Kidney (tissue), 14 donors: ENCODE data around the gene AASDH. TPM values are rescaled to one million over a fixed set of nuclear protein-coding genes. Genes with fewer than 3 reads are reported as not detected.

Experiments used
- DNase-seq, 5 donors: peaks; one replicate each; pipeline ENCODE4 v3.0.0-alpha.2; 2013 to 2020
- FAIRE-seq: peaks from 2 replicates; lab custom pipeline; 2012; peaks lifted over from hg19 to GRCh38; lab: Jason Lieb, UNC
- H3K27ac ChIP-seq, 2 donors: one replicate each; pipeline ENCODE4 v1.7.0; 2013; ENCODE audit warnings: low read depth in 2 of 2, low read length in 2 of 2, inconsistent platforms in 1 of 2
- H3K27me3 ChIP-seq: one replicate; pipeline ENCODE4 v1.7.1; 2013; ENCODE audit warnings: low read length, inconsistent platforms; ENCODE audit not compliant: control insufficient read depth, insufficient read depth
- H3K36me3 ChIP-seq, 3 donors: one replicate each; pipeline versions ENCODE4 v1.7.0 to v1.7.1; 2013; ENCODE audit warnings: low read length in 3 of 3, control low read depth in 1 of 3, inconsistent platforms in 1 of 3; ENCODE audit not compliant: insufficient read depth in 3 of 3, control insufficient read depth in 2 of 3
- H3K4me1 ChIP-seq, 3 donors: one replicate each; pipeline versions ENCODE4 v1.7.0 to v1.7.1; 2013; ENCODE audit warnings: low read length in 3 of 3, inconsistent platforms in 1 of 3, low read depth in 1 of 3; ENCODE audit not compliant: control insufficient read depth in 2 of 3, insufficient read depth in 2 of 3
- H3K4me3 ChIP-seq, 3 donors: one replicate each; pipeline versions ENCODE4 v1.7.0 to v1.8.1; 2013; ENCODE audit warnings: low read length in 3 of 3, control low read depth in 1 of 3, inconsistent platforms in 1 of 3
- H3K9ac ChIP-seq, 3 donors: one replicate each; pipeline versions ENCODE4 v1.7.0 to v1.7.1; 2013; ENCODE audit warnings: low read length in 3 of 3, control low read depth in 1 of 3, inconsistent platforms in 1 of 3
- H3K9me3 ChIP-seq, 3 donors: one replicate each; pipeline versions ENCODE4 v1.7.0 to v1.7.1; 2013; ENCODE audit warnings: low read length in 3 of 3, control low read depth in 1 of 3, inconsistent platforms in 1 of 3; ENCODE audit not compliant: control insufficient read depth in 2 of 3, insufficient read depth in 1 of 3
- CTCF ChIP-seq: IDR thresholded peaks from 3 replicates; pipeline ENCODE4 v1.5.1; 2012; ENCODE audit warnings: mild to moderate bottlenecking, moderate library complexity, borderline replicate concordance; ENCODE audit not compliant: insufficient read depth; ENCODE audit errors: extremely low read depth
- intact Hi-C: fragments of 100-400 bp; cut with DNase I; formaldehyde crosslinking; loops from one replicate; pipeline ENCODE4 v1.11.1; 2022
- polyA plus RNA-seq: library from polyadenylated mRNA; stranded (reverse); fragments of 350-450 nt; fragmentation: Illumina TruSeq; extraction: RNeasy Lipid Tissue Mini Kit (QIAGEN cat#74804); gene quantifications from one replicate; pipeline ENCODE4 v1.2.3, GENCODE V29; 2014; ENCODE audit warnings: low read depth, low replicate concordance; ENCODE audit not compliant: insufficient read depth
- total RNA-seq: library from RNA; stranded (reverse); fragmentation: NEBNext Ultra II Directional; extraction: Animal tissue kit (Norgen Biotek cat#: 25700); gene quantifications from one replicate; pipeline ENCODE4 v1.2.1, GENCODE V29; 2021
- donor health status: control.
- donor health status: control.
- donor health status: control.
- donor health status: control.
- donor health status: control.
- donor health status: DM: yes; HTN: yes; CAD: no.
- donor health status: Normal renal cell carcinoma (clear cell type).

Gene AASDH
- total and polyA plus RNA-seq, 2 donors from 2014 or later, result 6.0 to 16.7 TPM

DNA sequence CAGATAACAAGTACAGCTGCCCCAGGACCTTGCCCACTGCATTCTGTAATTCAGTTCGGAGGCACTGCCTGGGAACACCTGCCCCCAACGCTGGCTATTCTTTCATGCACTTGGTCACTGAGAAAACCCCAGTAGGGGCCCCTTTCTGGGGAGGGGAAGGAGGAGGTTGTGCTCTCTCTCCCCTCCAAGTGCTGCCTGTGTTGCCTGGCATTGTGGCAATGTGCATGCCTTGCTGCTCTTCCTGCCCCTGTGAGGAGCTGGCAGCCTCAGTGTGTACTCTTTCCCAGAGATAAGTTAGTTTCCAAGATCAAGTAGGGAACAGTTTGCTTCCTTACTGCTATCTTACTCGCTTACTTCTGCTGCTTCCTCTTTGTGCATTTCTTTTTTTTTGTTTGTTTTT is 90.8 kb downstream of the AASDH start:
- intact Hi-C loops, result no loop called here
- Histone ChIP-seq H3K4me3 (no peak overlapping the region), H3K9me3 (peaks cover 0 to 3% (median 0%) of the 10 kb centered on the region in 3 donors), H3K4me1 (peaks cover 0 to 3% (median 0%) of the 10 kb centered on the region in 3 donors), H3K9ac (no peak overlapping the region), H3K27ac (no peak overlapping the region), H3K27me3 (no peaks in the 10 kb centered on the region), H3K36me3 (no peaks in the 10 kb centered on the region)
- FAIRE-seq (no peak), DNase-seq (no peak)
- TF ChIP-seq CTCF, result no peak

DNA sequence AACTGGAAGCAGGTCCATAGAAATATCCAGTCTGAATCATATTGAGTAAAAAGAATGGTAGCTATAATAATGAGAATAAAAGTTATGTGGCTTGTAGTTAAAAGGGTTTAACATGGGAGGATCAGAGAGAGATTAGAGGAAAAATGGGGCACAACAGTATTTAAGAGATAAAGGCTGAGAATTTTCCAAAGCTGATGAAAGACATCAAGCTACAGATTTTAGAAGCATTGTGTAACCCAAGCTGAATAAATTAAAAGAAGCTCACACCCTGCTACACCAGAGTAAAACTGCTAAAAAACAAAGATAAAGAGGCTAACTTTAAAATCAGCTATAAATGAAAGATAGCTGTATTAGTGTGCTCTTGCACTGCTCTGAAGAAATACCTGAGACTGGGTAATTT is 94.2 kb downstream of the AASDH start:
- no peak overlapping the region for H3K4me3 ChIP-seq
- TF ChIP-seq CTCF, result no peak
- no peaks in the 10 kb centered on the region for H3K4me1 ChIP-seq
- H3K9ac ChIP-seq, result no peak overlapping the region
- H3K27ac ChIP-seq, result no peak overlapping the region
- no peaks in the 10 kb centered on the region for H3K27me3 ChIP-seq
- no peaks in the 10 kb centered on the region for H3K36me3 ChIP-seq
- no peak for DNase-seq
- intact Hi-C loops, result no loop called here
- FAIRE-seq, result no peak
- peaks cover 0 to 3% (median 0%) of the 10 kb centered on the region in 3 donors for H3K9me3 ChIP-seq

- FAIRE-seq (no peak), DNase-seq (no peak)
- intact Hi-C loops, result no loop called here
- Histone ChIP-seq H3K9ac (no peak overlapping the region), H3K36me3 (no peaks in the 10 kb centered on the region), H3K27me3 (no peaks in the 10 kb centered on the region), H3K27ac (no peak overlapping the region), H3K9me3 (peaks cover 0 to 3% (median 0%) of the 10 kb centered on the region in 3 donors), H3K4me3 (no peak overlapping the region), H3K4me1 (no peaks in the 10 kb centered on the region)
- no peak for TF ChIP-seq CTCF
Observed at GRCh38 chr4:56289934-56290333, 97.4 kb downstream of the AASDH start.

DNA sequence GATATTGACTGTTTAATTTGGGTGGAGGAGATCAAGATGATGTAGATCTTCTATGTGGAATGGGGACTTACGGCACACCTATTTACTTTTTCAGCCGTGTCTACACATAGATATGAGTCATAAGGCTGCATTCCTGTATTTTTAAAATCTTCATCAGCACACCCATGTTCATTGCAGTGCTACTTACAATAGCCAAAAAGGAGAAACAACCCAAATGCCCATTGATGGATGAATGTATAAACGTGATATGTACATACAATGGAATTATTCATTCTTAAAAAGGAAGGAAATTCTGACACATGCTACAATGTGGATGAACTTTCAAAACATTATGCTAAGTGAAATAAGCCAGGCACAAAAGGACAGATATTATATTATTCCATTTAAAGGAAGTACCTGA is 98.6 kb downstream of the AASDH start:
- DNase-seq (no peak), FAIRE-seq (no peak)
- intact Hi-C loops, result no loop called here
- no peak overlapping the region for H3K4me3 ChIP-seq
- H3K27ac ChIP-seq, result no peak overlapping the region
- H3K36me3 ChIP-seq, result no peaks in the 10 kb centered on the region
- no peaks in the 10 kb centered on the region for H3K4me1 ChIP-seq
- no peak for TF ChIP-seq CTCF
- peaks cover 0 to 3% (median 0%) of the 10 kb centered on the region in 3 donors for H3K9me3 ChIP-seq
- H3K9ac ChIP-seq, result no peak overlapping the region
- no peaks in the 10 kb centered on the region for H3K27me3 ChIP-seq
